ENCODE measurements around the gene NTRK1.

Gene NTRK1

GRCh38 chr1:156860628-156861423, at the start of gene NTRK1:
Gene NTRK1 (plus strand): TSS chr1:156860865. CDS start chr1:156860935, 70 bp downstream.
- peak; percentile 34 for DNase-seq (ENCODE audit: low spot score)

GRCh38 chr1:156811168-156811567, 49.5 kb upstream of the NTRK1 start:
- no peak for DNase-seq (ENCODE audit: low spot score)

GRCh38 chr1:156812293-156812990, 48.2 kb upstream of the NTRK1 start:
- DNase-seq (ENCODE audit: low spot score), result no peak

GRCh38 chr1:156813298-156813697, 47.4 kb upstream of the NTRK1 start:
- no peak for DNase-seq (ENCODE audit: low spot score)

GRCh38 chr1:156813750-156814570, 46.7 kb upstream of the NTRK1 start:
- DNase-seq (ENCODE audit: low spot score), result peak; percentile 77

GRCh38 chr1:156814571-156815260, 45.9 kb upstream of the NTRK1 start:
- peak; percentile 49 for DNase-seq (ENCODE audit: low spot score)

- DNase-seq (ENCODE audit: low spot score), result no peak
These were observed 45.3 kb upstream of the NTRK1 start for GRCh38 chr1:156815307-156815826.

GRCh38 chr1:156815961-156816422, 44.7 kb upstream of the NTRK1 start:
- DNase-seq (ENCODE audit: low spot score), result no peak

GRCh38 chr1:156816561-156817328, 43.9 kb upstream of the NTRK1 start, which contains the start of gene SH2D2A:
Gene SH2D2A (minus strand): TSS chr1:156816848. CDS start chr1:156816708, 140 bp downstream.
- DNase-seq (ENCODE audit: low spot score), result peak; percentile 95

GRCh38 chr1:156821801-156822200, 38.9 kb upstream of the NTRK1 start:
- DNase-seq (ENCODE audit: low spot score), result no peak

GRCh38 chr1:156822680-156823079, 38.0 kb upstream of the NTRK1 start:
- no peak for DNase-seq (ENCODE audit: low spot score)

GRCh38 chr1:156823210-156823790, 37.4 kb upstream of the NTRK1 start:
- no peak for DNase-seq (ENCODE audit: low spot score)

- no peak for DNase-seq (ENCODE audit: low spot score)
These were observed 34.0 kb upstream of the NTRK1 start for GRCh38 chr1:156826630-156827029.

- no peak for DNase-seq (ENCODE audit: low spot score)
These were observed 32.1 kb upstream of the NTRK1 start for GRCh38 chr1:156828400-156829124.

GRCh38 chr1:156832434-156832833, 28.2 kb upstream of the NTRK1 start:
- no peak for DNase-seq (ENCODE audit: low spot score)

- DNase-seq (ENCODE audit: low spot score), result no peak
These were observed 27.1 kb upstream of the NTRK1 start for GRCh38 chr1:156833603-156834002.

GRCh38 chr1:156834322-156834721, 26.3 kb upstream of the NTRK1 start:
- no peak for DNase-seq (ENCODE audit: low spot score)

- peak; percentile 52 for DNase-seq (ENCODE audit: low spot score)
These were observed 24.5 kb upstream of the NTRK1 start for GRCh38 chr1:156836041-156836654.

- no peak for DNase-seq (ENCODE audit: low spot score)
These were observed 23.8 kb upstream of the NTRK1 start for GRCh38 chr1:156836892-156837291.

Measured in activated CD4-positive, alpha-beta T cell treated with anti-CD3 and anti-CD28 coated beads, Interleukin-2, Interleukin-4, amounts not matched to agents 100 ng/mL and 50 ng/mL, durations not matched to agents 16 hours and 8 hours (primary cell).